GM12878 (cell line): ENCODE results near the gene TBC1D1. TPM values are rescaled to one million over a fixed set of nuclear protein-coding genes. Genes with fewer than 3 reads are reported as not detected.

Experiments
- BCL11A ChIP-seq: IDR thresholded peaks from 2 replicates; pipeline ENCODE4 v1.6.1; 2011; ENCODE audit warnings: low read depth, low read length
- BHLHE40 ChIP-seq, 2 experiments: fragments of 450-650 bp in 1 of 2; IDR thresholded peaks; 2 replicates each; pipeline ENCODE4 v1.6.1; 2011 to 2017; ENCODE audit warnings: low read depth in 2 of 2, borderline replicate concordance in 1 of 2, improper control_type of control experiment in 1 of 2, low read length in 1 of 2, mild to moderate bottlenecking in 1 of 2
- CHD2 ChIP-seq: IDR thresholded peaks from 2 replicates; pipeline ENCODE4 v1.6.1; 2011; ENCODE audit warnings: low read depth, low read length, improper control_type of control experiment, borderline replicate concordance
- CREB1 ChIP-seq: IDR thresholded peaks from 2 replicates; pipeline ENCODE4 v1.6.1; 2012; ENCODE audit warnings: low read depth, mild to moderate bottlenecking, inconsistent platforms
- DPF2 ChIP-seq: fragments of 450-650 bp; IDR thresholded peaks from 2 replicates; pipeline ENCODE4 v1.6.1; 2017; ENCODE audit warnings: mild to moderate bottlenecking
- GABPA ChIP-seq: IDR thresholded peaks from 2 replicates; pipeline ENCODE4 v1.6.1; 2014; ENCODE audit warnings: antibody characterized with exemption, low read depth, mild to moderate bottlenecking, inconsistent platforms
- IRF4 ChIP-seq: IDR thresholded peaks from 2 replicates; pipeline ENCODE4 v1.6.1; 2011; ENCODE audit warnings: low read depth, low read length
- MEF2A ChIP-seq: IDR thresholded peaks from 2 replicates; pipeline ENCODE4 v1.6.1; 2011; ENCODE audit warnings: low read depth, mild to moderate bottlenecking, low read length, moderate library complexity; ENCODE audit not compliant: insufficient read depth
- MEF2B ChIP-seq: fragments of 450-650 bp; IDR thresholded peaks from 2 replicates; pipeline ENCODE4 v1.6.1; 2018; ENCODE audit warnings: mild to moderate bottlenecking, moderate library complexity; ENCODE audit not compliant: partially characterized antibody, poor library complexity, severe bottlenecking
- MTA3 ChIP-seq: IDR thresholded peaks from 2 replicates; pipeline ENCODE4 v1.6.1; 2012; ENCODE audit warnings: low read length, inconsistent platforms, borderline replicate concordance
- MYB ChIP-seq: fragments of 150-350 bp; IDR thresholded peaks from 2 replicates; pipeline ENCODE4 v1.6.1; 2014; ENCODE audit warnings: mild to moderate bottlenecking, low read depth, low read length, borderline replicate concordance
- PAX5 ChIP-seq: IDR thresholded peaks from 2 replicates; pipeline ENCODE4 v1.6.1; 2011; ENCODE audit warnings: low read depth, low read length, borderline replicate concordance
- POLR2A ChIP-seq: IDR thresholded peaks from 2 replicates; pipeline ENCODE4 v1.6.1; 2011; ENCODE audit warnings: low read depth, mild to moderate bottlenecking, low read length
- RELA ChIP-seq: fragments of 450-650 bp; IDR thresholded peaks from 2 replicates; pipeline ENCODE4 v1.8.0; 2014; ENCODE audit warnings: borderline replicate concordance; ENCODE audit not compliant: partially characterized antibody
- SMAD5 ChIP-seq: IDR thresholded peaks from 2 replicates; pipeline ENCODE4 v1.6.1; 2016; ENCODE audit warnings: antibody characterized with exemption, low read depth
- STAT1 ChIP-seq: fragments of 450-650 bp; conservative IDR thresholded peaks from 2 replicates; pipeline ENCODE4 v1.6.1; 2014; ENCODE audit warnings: antibody characterized with exemption, mild to moderate bottlenecking
- ZNF384 ChIP-seq: IDR thresholded peaks from 2 replicates; pipeline ENCODE4 v1.6.1; 2012; ENCODE audit warnings: low read depth, mild to moderate bottlenecking, low read length, improper control_type of control experiment, borderline replicate concordance
- ZNF622 ChIP-seq: fragments of 450-650 bp; IDR thresholded peaks from 2 replicates; pipeline ENCODE4 v1.6.1; 2017; ENCODE audit warnings: mild to moderate bottlenecking, inconsistent platforms
- polyA plus RNA-seq, 11 experiments: library from polyadenylated mRNA; depleted of rRNA in 4 of 11; unstranded in 6 of 11; stranded (reverse) in 5 of 11; fragments of >200 nt; fragmentation: Nextera tagmentation in 4 of 11; fragmentation: Illumina TruSeq in 1 of 11; extraction: Ambion mirVana in 4 of 11; extraction: Trizol in 1 of 11; gene quantifications; 1 replicate in 1 of 11; 2 replicates in 10 of 11; pipeline versions ENCODE4 v1.2.1 to v1.2.3, GENCODE V29; 2011 to 2016; ENCODE audit warnings: inconsistent platforms in 2 of 11, missing spikeins in 2 of 11, low read depth in 1 of 11
- total RNA-seq, 4 experiments: library from RNA; depleted of rRNA in 3 of 4; stranded (reverse); fragments of >200 nt in 3 of 4; fragmentation: Illumina TruSeq in 1 of 4; extraction: Trizol in 1 of 4; gene quantifications; 2 replicates each; pipeline versions ENCODE4 v1.2.1 to v1.2.3, GENCODE V29; 2013 to 2021

The TBC1D1 gene
- total and polyA plus RNA-seq, 10 of the 15 experiments (the other 5 are each of a cell fraction or from before 2014, with no cell fraction given) = 5.3 to 102 (median 57.8) TPM

- TF ChIP-seq MYB (no peak), CREB1 (peak; percentile 65), ZNF622 (no peak), CHD2 (peak; percentile 77; the same call in 1 of the 2 replicates), MEF2A (peak; percentile 79), SMAD5 (no peak), POLR2A (no peak), GABPA (0 out of 2 replicates have a peak, but pooled peaks have one; percentile 12), MTA3 (no peak), BHLHE40 (IDR thresholded peaks at IDR 0.05; ENCODE audit: borderline replicate concordance in 1 of 2, low read depth in 2 of 2, low read length in 1 of 2) (peak; percentile 34 to 65; a peak in 3 of 4 replicates), ZNF384 (no peak), DPF2 (peak; percentile 96), RELA (no peak), MEF2B (peak; percentile 68), IRF4 (peak; percentile 98), PAX5 (peak; percentile 60; the same call in 1 of the 2 replicates), STAT1 (no peak), BCL11A (peak; percentile 96)
These were observed 269.8 kb downstream of the TBC1D1 start (continued) for GRCh38 chr4:38160487-38161207.
